Measurements from ENCODE around the gene MXD4. TPM values are rescaled to one million over a fixed set of nuclear protein-coding genes. Genes with fewer than 3 reads are reported as not detected.
"Not testable (repeated sequence)": the region's sequence is repeated elsewhere in the genome, so short reads cannot be mapped to it uniquely, and the experiment has no call there.

MXD4 gene
- total RNA-seq, 1 donor from 2014 or later = 36.7 TPM

GRCh38 chr4:2231082-2231481 is 30.8 kb downstream of the MXD4 start:
- H3K36me3 Mint-ChIP-seq (ENCODE audit: low read depth) = peaks cover 60% of the 10 kb centered on the region
- H3K9me3 Mint-ChIP-seq = no peaks in the 10 kb centered on the region
- ATAC-seq (ENCODE audit: low read depth) = no peak

GRCh38 chr4:2226261-2226660 is 35.6 kb downstream of the MXD4 start:
- DNase-seq (no peak), ATAC-seq (ENCODE audit: low read depth) (no peak)
- Mint-ChIP-seq H3K27me3 (no peaks in the 10 kb centered on the region), H3K4me3 (no peak overlapping the region), H3K27ac (no peak overlapping the region), H3K4me1 (no peaks in the 10 kb centered on the region), H3K36me3 (ENCODE audit: low read depth) (peaks cover 36% of the 10 kb centered on the region), H3K9me3 (no peaks in the 10 kb centered on the region)
- no peak for TF ChIP-seq CTCF (IDR thresholded peaks at IDR 0.05)
- POLR2A ChIA-PET = no interaction called here
- CTCF ChIA-PET = no interaction called here
- intact Hi-C loops (cut with micrococcal nuclease) = no loop called here

More at GRCh38 chr4:2231082-2231481, 30.8 kb downstream of the MXD4 start:
- Mint-ChIP-seq H3K4me1 (peaks cover 2% of the 10 kb centered on the region), H3K27me3 (no peaks in the 10 kb centered on the region), H3K4me3 (no peak overlapping the region), H3K27ac (no peak overlapping the region)
- no peak for TF ChIP-seq CTCF (IDR thresholded peaks at IDR 0.05)
- POLR2A ChIA-PET = no interaction called here
- intact Hi-C loops (cut with micrococcal nuclease) = no loop called here
- no peak for DNase-seq
- CTCF ChIA-PET = interaction anchor here (1.0 to 1.5 kb wide), 2 partner anchors 11 kb away, joined by 3 to 6 read pairs; partner anchors contain the start of genes HAUS3 and POLN

- H3K27ac Mint-ChIP-seq = no peak overlapping the region
- no peaks in the 10 kb centered on the region for H3K27me3 Mint-ChIP-seq
- intact Hi-C loops (cut with micrococcal nuclease) = loop anchor here (5.0 kb wide), 2 partner anchors 314 to 814 kb away; partner anchors contain the start of gene FAM193A
- TF ChIP-seq CTCF (IDR thresholded peaks at IDR 0.05) = no peak
- POLR2A ChIA-PET = no interaction called here
- no peaks in the 10 kb centered on the region for H3K9me3 Mint-ChIP-seq
- CTCF ChIA-PET = no interaction called here
- peaks cover 4% of the 10 kb centered on the region for H3K4me1 Mint-ChIP-seq
- no peak for ATAC-seq (ENCODE audit: low read depth)
- H3K4me3 Mint-ChIP-seq = no peak overlapping the region
- peaks cover 27% of the 10 kb centered on the region for H3K36me3 Mint-ChIP-seq (ENCODE audit: low read depth)
- no peak for DNase-seq
Measured at GRCh38 chr4:2222838-2223237, 39.1 kb downstream of the MXD4 start.

GRCh38 chr4:2221378-2221777 is 40.5 kb downstream of the MXD4 start:
- POLR2A ChIA-PET = not testable (repeated sequence)
- intact Hi-C loops (cut with micrococcal nuclease) = loop anchor here (2.0 to 5.0 kb wide), 3 partner anchors 21 to 816 kb away; partner anchors contain the start of genes FAM193A, HAUS3 and POLN

GRCh38 chr4:2220016-2220630 is 41.8 kb downstream of the MXD4 start:
- ATAC-seq (ENCODE audit: low read depth) (peak; percentile 97), DNase-seq (peak; percentile 62)
- H3K27me3 Mint-ChIP-seq = no peaks in the 10 kb centered on the region
- no peaks in the 10 kb centered on the region for H3K9me3 Mint-ChIP-seq
- peak; percentile 94 for TF ChIP-seq CTCF (IDR thresholded peaks at IDR 0.05)
- peaks cover 10% of the 10 kb centered on the region for H3K36me3 Mint-ChIP-seq (ENCODE audit: low read depth)
- no peak overlapping the region for H3K27ac Mint-ChIP-seq
- intact Hi-C loops (cut with micrococcal nuclease) = loop anchor here (1.0 to 5.0 kb wide), 6 partner anchors 23 to 817 kb away; partner anchors contain the start of genes FAM193A, HAUS3 and POLN
- POLR2A ChIA-PET = interaction anchor here (0.8 to 1.0 kb wide), 2 partner anchors 19 to 249 kb away, joined by 3 read pairs; partner anchors contain the start of gene RNF4
- peaks cover 4% of the 10 kb centered on the region for H3K4me1 Mint-ChIP-seq
- H3K4me3 Mint-ChIP-seq = no peak overlapping the region
- CTCF ChIA-PET = interaction anchor here (0.6 to 3.3 kb wide), 27 partner anchors 10 to 599 kb away, joined by 3 to 39 read pairs (median 4); partner anchors contain the start of genes CFAP99, HAUS3, POLN and RNF4

More at GRCh38 chr4:2221378-2221777, 40.5 kb downstream of the MXD4 start:
- not testable (repeated sequence) for H3K9me3 Mint-ChIP-seq; H3K27ac Mint-ChIP-seq; H3K4me3 Mint-ChIP-seq; ATAC-seq (ENCODE audit: low read depth); H3K27me3 Mint-ChIP-seq; DNase-seq; H3K4me1 Mint-ChIP-seq
- H3K36me3 Mint-ChIP-seq (ENCODE audit: low read depth) = peaks cover 15% of the 10 kb centered on the region
- CTCF ChIA-PET = interaction anchor here (1.8 to 3.3 kb wide), 5 partner anchors 133 to 394 kb away, joined by 6 to 39 read pairs (median 15); no protein-coding TSS in a partner anchor

Measured in activated B cell treated with CpG ODN at 0.5 μM for 24 hours (primary cell).